GM20000 (cell line): Measurements from ENCODE around the gene INSR.

Source experiments
- DNase-seq: peaks from one replicate; pipeline ENCODE4 v3.0.0; 2012; ENCODE audit warnings: low spot score
- TF ChIP-seq, protein P1 (sequence below): IDR thresholded peaks from 2 replicates; pipeline ENCODE4 v1.5.1; 2012; ENCODE audit warnings: mild to moderate bottlenecking, control low read depth; ENCODE audit errors: extremely low read depth, missing control alignments

Gene INSR

DNA sequence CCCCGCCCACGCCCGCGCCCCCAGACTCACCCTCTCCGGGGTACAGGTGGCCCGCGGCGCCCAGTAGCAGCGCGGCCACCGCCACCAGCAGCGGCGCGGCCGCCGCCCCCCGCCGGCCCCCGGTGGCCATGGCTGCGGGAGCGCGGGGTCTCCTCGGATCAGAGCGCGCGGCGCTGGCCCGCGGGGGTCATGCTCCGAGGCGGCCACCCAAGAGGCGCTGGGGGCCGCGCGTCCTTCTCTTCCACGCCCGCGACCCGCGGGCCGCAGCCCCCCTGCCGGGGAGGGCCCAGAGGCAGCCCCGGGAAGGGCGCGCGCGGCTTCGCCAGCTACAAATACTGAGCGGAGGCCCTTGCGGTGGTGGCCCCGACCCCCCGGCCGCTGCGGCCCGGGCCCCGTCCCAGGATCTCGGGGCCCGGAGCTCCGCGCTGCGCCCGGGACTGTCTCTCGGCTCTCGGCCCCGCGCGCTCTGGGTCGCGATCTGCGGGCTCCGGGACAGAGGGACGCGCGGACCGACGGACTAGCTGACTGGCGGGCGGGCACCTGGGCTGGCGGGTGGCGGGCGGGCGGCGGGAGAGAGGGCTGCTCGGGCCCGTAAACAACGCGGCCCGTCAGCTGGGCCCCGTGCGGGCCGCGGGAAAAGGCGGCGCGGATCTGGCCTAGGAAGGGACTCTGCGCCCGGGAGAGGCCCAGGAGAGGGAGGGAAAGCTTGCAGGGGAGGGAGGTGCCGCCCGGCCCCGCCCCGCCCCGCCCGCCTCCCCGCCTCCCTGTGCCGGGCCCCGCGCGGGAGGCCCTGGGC, at the start of gene INSR:
Gene INSR (minus strand): TSS at position 653 of the 796 bp plus-strand sequence. CDS start 523 bp downstream, at position 130.
- TF ChIP-seq, protein P1, sequence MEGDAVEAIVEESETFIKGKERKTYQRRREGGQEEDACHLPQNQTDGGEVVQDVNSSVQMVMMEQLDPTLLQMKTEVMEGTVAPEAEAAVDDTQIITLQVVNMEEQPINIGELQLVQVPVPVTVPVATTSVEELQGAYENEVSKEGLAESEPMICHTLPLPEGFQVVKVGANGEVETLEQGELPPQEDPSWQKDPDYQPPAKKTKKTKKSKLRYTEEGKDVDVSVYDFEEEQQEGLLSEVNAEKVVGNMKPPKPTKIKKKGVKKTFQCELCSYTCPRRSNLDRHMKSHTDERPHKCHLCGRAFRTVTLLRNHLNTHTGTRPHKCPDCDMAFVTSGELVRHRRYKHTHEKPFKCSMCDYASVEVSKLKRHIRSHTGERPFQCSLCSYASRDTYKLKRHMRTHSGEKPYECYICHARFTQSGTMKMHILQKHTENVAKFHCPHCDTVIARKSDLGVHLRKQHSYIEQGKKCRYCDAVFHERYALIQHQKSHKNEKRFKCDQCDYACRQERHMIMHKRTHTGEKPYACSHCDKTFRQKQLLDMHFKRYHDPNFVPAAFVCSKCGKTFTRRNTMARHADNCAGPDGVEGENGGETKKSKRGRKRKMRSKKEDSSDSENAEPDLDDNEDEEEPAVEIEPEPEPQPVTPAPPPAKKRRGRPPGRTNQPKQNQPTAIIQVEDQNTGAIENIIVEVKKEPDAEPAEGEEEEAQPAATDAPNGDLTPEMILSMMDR: no peak
- peak; percentile 97 for DNase-seq

DNA sequence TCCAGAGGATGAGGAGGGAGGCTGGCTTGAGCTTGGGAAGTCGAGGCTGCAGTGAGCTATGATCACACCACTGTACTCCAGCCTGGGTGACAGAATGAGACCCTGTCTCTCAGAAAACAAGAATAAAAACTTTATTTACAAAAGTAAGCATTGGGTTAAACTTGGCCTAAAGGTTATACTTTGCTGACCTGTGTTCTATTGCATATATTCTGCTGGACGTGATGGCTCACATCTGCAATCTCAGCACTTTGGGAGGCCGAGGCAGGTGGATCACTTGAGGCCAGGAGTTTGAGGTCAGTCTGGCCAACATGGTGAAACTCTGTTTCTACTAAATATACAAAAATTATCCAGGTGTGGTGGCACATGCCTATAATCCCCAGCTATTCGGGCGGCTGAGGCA, 47.9 kb upstream of the INSR start:
- TF ChIP-seq, protein P1: no peak

GRCh38 chr19:7340959-7341837, 47.0 kb upstream of the INSR start:
- TF ChIP-seq, protein P1: peak; percentile 86
- DNase-seq: peak; percentile 37

More for the DNA sequence above, 47.9 kb upstream of the INSR start:
- no peak for DNase-seq

DNA sequence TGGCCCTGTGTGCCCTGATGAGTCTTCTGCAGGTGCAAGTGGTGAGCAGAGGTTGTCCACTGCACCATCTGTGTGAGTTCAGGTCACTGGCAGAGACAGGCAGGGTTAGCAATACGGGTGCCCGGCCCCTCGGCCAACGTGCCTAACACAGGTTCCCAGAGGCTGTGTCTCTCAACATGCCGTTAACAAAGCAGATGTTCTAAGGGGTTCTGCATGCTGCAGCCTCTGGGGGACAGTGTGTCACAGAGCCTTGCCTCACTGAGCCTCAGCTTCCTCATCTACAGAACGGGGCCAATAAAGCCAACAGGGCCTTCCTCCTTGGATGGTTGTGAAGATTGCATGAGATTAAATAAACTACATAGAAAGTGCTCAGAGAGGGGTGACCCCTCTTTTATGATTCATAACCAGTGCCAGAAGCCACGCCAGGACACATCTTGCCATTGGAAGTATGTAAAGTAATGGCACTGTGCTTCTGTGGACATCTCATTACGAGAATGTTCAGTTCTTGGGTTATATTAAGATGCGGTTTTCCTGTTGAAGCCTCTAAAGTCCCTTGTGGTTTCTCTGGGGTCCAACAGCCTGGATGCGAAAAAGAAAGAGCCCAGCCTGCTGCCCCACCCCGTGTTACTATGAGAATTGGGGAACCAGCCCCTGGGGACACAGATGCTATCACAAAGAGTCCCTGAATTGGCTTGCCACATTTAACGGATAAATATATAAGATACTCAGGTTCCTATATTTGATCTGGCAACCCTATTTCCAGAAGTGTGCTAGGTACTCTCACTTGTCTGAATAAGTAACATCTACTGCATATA, 43.4 kb upstream of the INSR start:
- peak; percentile 73 for DNase-seq

DNA sequence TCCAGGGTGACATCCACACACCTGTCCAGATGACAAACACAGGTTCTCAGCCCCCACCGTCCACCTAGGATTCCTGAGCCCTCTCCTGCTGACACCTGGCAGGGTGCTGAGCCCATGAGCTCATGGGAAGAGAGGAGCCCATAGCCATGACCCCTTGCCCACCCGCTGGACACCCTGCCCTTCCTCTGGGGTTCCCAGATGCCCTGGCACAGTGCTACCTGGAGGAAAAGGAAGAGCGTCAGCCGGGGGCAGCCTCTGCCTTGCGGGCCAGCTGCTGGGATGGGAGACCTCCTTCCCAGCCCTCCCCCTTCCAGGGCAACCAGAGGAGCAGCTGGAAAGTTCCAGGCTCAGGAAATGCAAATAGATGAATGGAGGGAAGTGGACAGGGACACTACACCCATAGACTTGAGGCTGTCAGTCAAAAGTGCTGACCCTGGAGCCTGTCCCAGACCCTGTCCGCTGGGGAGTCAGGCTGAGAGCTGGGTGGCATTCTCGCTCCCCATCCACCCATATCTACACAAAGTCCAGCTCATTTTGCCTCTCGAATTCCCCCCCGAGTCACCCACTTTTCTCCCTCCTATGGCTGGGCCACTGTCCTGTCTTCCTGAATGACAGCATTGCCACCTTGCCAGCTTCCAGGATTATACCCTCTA, 42.2 kb upstream of the INSR start:
- TF ChIP-seq, protein P1: no peak
- DNase-seq: no peak

More for the DNA sequence above, 43.4 kb upstream of the INSR start:
- TF ChIP-seq, protein P1: no peak

GRCh38 chr19:7333198-7334118, 39.2 kb upstream of the INSR start:
- DNase-seq: peak; percentile 54
- TF ChIP-seq, protein P1: no peak
